HepG2 (cell line): ENCODE measurements around the gene MRPL38. TPM values are rescaled to one million over a fixed set of nuclear protein-coding genes. Genes with fewer than 3 reads are reported as not detected.

Experiments used
- CHCHD3 ChIP-seq: sonication (generic); formaldehyde crosslinking; IDR thresholded peaks from 2 replicates; pipeline ENCODE4 v1.8.0; 2022; ENCODE audit warnings: mild to moderate bottlenecking, missing genetic modification reagents, moderate library complexity
- ELK4 ChIP-seq: sonication (generic); formaldehyde crosslinking; IDR thresholded peaks from 2 replicates; pipeline ENCODE4 v1.9.0; 2021; ENCODE audit warnings: missing genetic modification reagents, borderline replicate concordance
- FOXA1 ChIP-seq, 2 experiments: fragments of 450-650 bp in 1 of 2; sonication (generic) in 1 of 2; formaldehyde crosslinking in 1 of 2; IDR thresholded peaks; 2 replicates each; pipeline versions ENCODE4 v1.4.0 to v1.6.1; 2016 to 2020; ENCODE audit warnings: missing genetic modification reagents in 1 of 2
- GLI4 ChIP-seq: sonication (generic); formaldehyde crosslinking; IDR thresholded peaks from 2 replicates; pipeline ENCODE4 v1.5.1; 2020; ENCODE audit warnings: missing genetic modification reagents, mild to moderate bottlenecking, moderate library complexity, borderline replicate concordance
- KDM5A ChIP-seq: fragments of 200-600 bp; sonication (generic); IDR thresholded peaks from 2 replicates; pipeline ENCODE4 v1.7.0; 2018; ENCODE audit warnings: antibody characterized with exemption, mild to moderate bottlenecking, low read length, borderline replicate concordance
- NCOA5 ChIP-seq: sonication (generic); formaldehyde crosslinking; IDR thresholded peaks from 2 replicates; pipeline ENCODE4 v1.4.0; 2020; ENCODE audit warnings: missing genetic modification reagents
- SUZ12 ChIP-seq: fragments of 150-350 bp; IDR thresholded peaks from 2 replicates; pipeline ENCODE4 v1.6.1; 2014; ENCODE audit warnings: low read depth, low read length
- TAF1 ChIP-seq: sonication (generic); formaldehyde crosslinking; IDR thresholded peaks from 2 replicates; pipeline ENCODE4 v1.4.0; 2020; ENCODE audit warnings: missing genetic modification reagents
- ZBTB34 ChIP-seq: sonication (generic); formaldehyde crosslinking; IDR thresholded peaks from 2 replicates; pipeline ENCODE4 v1.8.0; 2022; ENCODE audit warnings: mild to moderate bottlenecking, missing genetic modification reagents
- ZNF367 ChIP-seq: sonication (generic); formaldehyde crosslinking; IDR thresholded peaks from 2 replicates; pipeline ENCODE4 v1.4.0; 2020; ENCODE audit warnings: missing genetic modification reagents, borderline replicate concordance
- ZNF878 ChIP-seq: sonication (generic); formaldehyde crosslinking; IDR thresholded peaks from 2 replicates; pipeline ENCODE4 v1.8.1; 2023; ENCODE audit warnings: mild to moderate bottlenecking, missing genetic modification reagents, moderate library complexity
- polyA plus RNA-seq, 8 experiments: library from polyadenylated mRNA; depleted of rRNA in 3 of 8; stranded (reverse) in 7 of 8; unstranded in 1 of 8; fragments of >200 nt; fragmentation: Illumina TruSeq in 4 of 8; extraction: Trizol in 4 of 8; gene quantifications; 2 replicates each; pipeline versions ENCODE4 v1.2.1 to v1.2.3, GENCODE V29; 2011 to 2016; ENCODE audit warnings: low read depth in 4 of 8, missing spikeins in 1 of 8, mixed read lengths in 1 of 8; ENCODE audit not compliant: insufficient read depth in 1 of 8
- total RNA-seq, 5 experiments: library from RNA; depleted of rRNA; stranded (reverse); fragments of >200 nt; fragmentation: Illumina TruSeq; extraction: Trizol; gene quantifications; 2 replicates each; pipeline ENCODE4 v1.2.3, GENCODE V29; 2016; ENCODE audit warnings: low read depth in 1 of 5
- TF ChIP-seq, protein P1 (sequence below): sonication (generic); formaldehyde crosslinking; IDR thresholded peaks from 2 replicates; pipeline ENCODE4 v1.5.0; 2020; ENCODE audit warnings: mild to moderate bottlenecking, missing genetic modification reagents, moderate library complexity
- TF ChIP-seq, protein P2 (sequence below), 2 experiments: sonication (generic) in 1 of 2; formaldehyde crosslinking in 1 of 2; IDR thresholded peaks; 2 replicates each; pipeline versions ENCODE4 v1.6.1 to v1.9.0; 2014 to 2022; ENCODE audit warnings: antibody characterized with exemption in 1 of 2, borderline replicate concordance in 1 of 2, inconsistent platforms in 1 of 2, low read depth in 1 of 2, missing genetic modification reagents in 1 of 2
- TF ChIP-seq, protein P3 (sequence below): sonication (generic); formaldehyde crosslinking; IDR thresholded peaks from 2 replicates; pipeline ENCODE4 v1.8.1; 2022; ENCODE audit warnings: low read depth, mild to moderate bottlenecking, missing genetic modification reagents

Gene MRPL38
- total and polyA plus RNA-seq, 2 of the 13 experiments (the other 11 are each of a cell fraction or from before 2014, with no cell fraction given) = 83.7 to 125 TPM

- no peak for TF ChIP-seq ELK4 (CRISPR knock-in tag)
- no peak for TF ChIP-seq GLI4
- no peak for TF ChIP-seq SUZ12
- no peak for TF ChIP-seq ZNF878 (CRISPR knock-in tag)
- TF ChIP-seq FOXA1 (IDR thresholded peaks at IDR 0.05) = no peak
- peak; percentile 73 for TF ChIP-seq FOXA1 (CRISPR knock-in tag; IDR thresholded peaks at IDR 0.05)
- TF ChIP-seq ZBTB34 (CRISPR knock-in tag) = no peak
- no peak for TF ChIP-seq ZNF367 (CRISPR knock-in tag)
- TF ChIP-seq, protein P1, sequence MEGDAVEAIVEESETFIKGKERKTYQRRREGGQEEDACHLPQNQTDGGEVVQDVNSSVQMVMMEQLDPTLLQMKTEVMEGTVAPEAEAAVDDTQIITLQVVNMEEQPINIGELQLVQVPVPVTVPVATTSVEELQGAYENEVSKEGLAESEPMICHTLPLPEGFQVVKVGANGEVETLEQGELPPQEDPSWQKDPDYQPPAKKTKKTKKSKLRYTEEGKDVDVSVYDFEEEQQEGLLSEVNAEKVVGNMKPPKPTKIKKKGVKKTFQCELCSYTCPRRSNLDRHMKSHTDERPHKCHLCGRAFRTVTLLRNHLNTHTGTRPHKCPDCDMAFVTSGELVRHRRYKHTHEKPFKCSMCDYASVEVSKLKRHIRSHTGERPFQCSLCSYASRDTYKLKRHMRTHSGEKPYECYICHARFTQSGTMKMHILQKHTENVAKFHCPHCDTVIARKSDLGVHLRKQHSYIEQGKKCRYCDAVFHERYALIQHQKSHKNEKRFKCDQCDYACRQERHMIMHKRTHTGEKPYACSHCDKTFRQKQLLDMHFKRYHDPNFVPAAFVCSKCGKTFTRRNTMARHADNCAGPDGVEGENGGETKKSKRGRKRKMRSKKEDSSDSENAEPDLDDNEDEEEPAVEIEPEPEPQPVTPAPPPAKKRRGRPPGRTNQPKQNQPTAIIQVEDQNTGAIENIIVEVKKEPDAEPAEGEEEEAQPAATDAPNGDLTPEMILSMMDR (CRISPR knock-in tag) = peak; percentile 2; the same call in 1 of the 2 replicates
- TF ChIP-seq, protein P2, sequence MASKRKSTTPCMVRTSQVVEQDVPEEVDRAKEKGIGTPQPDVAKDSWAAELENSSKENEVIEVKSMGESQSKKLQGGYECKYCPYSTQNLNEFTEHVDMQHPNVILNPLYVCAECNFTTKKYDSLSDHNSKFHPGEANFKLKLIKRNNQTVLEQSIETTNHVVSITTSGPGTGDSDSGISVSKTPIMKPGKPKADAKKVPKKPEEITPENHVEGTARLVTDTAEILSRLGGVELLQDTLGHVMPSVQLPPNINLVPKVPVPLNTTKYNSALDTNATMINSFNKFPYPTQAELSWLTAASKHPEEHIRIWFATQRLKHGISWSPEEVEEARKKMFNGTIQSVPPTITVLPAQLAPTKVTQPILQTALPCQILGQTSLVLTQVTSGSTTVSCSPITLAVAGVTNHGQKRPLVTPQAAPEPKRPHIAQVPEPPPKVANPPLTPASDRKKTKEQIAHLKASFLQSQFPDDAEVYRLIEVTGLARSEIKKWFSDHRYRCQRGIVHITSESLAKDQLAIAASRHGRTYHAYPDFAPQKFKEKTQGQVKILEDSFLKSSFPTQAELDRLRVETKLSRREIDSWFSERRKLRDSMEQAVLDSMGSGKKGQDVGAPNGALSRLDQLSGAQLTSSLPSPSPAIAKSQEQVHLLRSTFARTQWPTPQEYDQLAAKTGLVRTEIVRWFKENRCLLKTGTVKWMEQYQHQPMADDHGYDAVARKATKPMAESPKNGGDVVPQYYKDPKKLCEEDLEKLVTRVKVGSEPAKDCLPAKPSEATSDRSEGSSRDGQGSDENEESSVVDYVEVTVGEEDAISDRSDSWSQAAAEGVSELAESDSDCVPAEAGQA (IDR thresholded peaks at IDR 0.05; ENCODE audit: low read depth) = no peak
- TF ChIP-seq, protein P2 (CRISPR knock-in tag; IDR thresholded peaks at IDR 0.05; ENCODE audit: borderline replicate concordance) = no peak
- TF ChIP-seq, protein P3, sequence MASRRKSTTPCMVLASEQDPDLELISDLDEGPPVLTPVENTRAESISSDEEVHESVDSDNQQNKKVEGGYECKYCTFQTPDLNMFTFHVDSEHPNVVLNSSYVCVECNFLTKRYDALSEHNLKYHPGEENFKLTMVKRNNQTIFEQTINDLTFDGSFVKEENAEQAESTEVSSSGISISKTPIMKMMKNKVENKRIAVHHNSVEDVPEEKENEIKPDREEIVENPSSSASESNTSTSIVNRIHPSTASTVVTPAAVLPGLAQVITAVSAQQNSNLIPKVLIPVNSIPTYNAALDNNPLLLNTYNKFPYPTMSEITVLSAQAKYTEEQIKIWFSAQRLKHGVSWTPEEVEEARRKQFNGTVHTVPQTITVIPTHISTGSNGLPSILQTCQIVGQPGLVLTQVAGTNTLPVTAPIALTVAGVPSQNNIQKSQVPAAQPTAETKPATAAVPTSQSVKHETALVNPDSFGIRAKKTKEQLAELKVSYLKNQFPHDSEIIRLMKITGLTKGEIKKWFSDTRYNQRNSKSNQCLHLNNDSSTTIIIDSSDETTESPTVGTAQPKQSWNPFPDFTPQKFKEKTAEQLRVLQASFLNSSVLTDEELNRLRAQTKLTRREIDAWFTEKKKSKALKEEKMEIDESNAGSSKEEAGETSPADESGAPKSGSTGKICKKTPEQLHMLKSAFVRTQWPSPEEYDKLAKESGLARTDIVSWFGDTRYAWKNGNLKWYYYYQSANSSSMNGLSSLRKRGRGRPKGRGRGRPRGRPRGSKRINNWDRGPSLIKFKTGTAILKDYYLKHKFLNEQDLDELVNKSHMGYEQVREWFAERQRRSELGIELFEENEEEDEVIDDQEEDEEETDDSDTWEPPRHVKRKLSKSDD = no peak
- no peak for TF ChIP-seq CHCHD3 (CRISPR knock-in tag)
- TF ChIP-seq TAF1 = no peak
- TF ChIP-seq NCOA5 (CRISPR knock-in tag) = no peak
- no peak for TF ChIP-seq KDM5A
Observed at GRCh38 chr17:75861927-75862317, 42.8 kb downstream of the MRPL38 start (continued).
